Left lung (tissue), 10 donors: ENCODE results near the gene COL25A1. TPM values are rescaled to one million over a fixed set of nuclear protein-coding genes. Genes with fewer than 3 reads are reported as not detected.

Experiments
- ATAC-seq: fragments of 200-7000 bp; cut with Tn5 transposase; one replicate; pipeline ENCODE4 v1.9.1; 2020; ENCODE audit warnings: moderate library complexity
- DNase-seq, 4 donors: peaks; one replicate each; pipeline ENCODE4 v3.0.0-alpha.2; 2013 to 2020
- H3K27ac ChIP-seq, 2 donors: fragments of 200-600 bp; sonication (generic) in 1 of 2; one replicate each; pipeline versions ENCODE4 v1.5.0 to v1.8.0; 2020 to 2021
- H3K27me3 ChIP-seq, 2 donors: fragments of 200-600 bp; sonication (generic) in 1 of 2; one replicate each; pipeline versions ENCODE4 v1.5.0 to v1.8.0; 2020 to 2021
- H3K36me3 ChIP-seq, 2 donors: fragments of 200-600 bp; sonication (generic) in 1 of 2; one replicate each; pipeline versions ENCODE4 v1.5.0 to v1.8.0; 2020 to 2021
- H3K4me1 ChIP-seq, 2 donors: fragments of 200-600 bp; one replicate each; pipeline ENCODE4 v1.8.0; 2021
- H3K4me3 ChIP-seq, 2 donors: fragments of 200-600 bp; sonication (generic) in 1 of 2; one replicate each; pipeline versions ENCODE4 v1.5.0 to v1.8.0; 2020 to 2021; ENCODE audit warnings: mild to moderate bottlenecking in 1 of 2
- H3K9me3 ChIP-seq, 2 donors: fragments of 200-600 bp; sonication (generic) in 1 of 2; one replicate each; pipeline versions ENCODE4 v1.5.0 to v1.8.0; 2020 to 2021
- CTCF ChIP-seq, 2 donors: fragments of 200-600 bp; sonication (generic) in 1 of 2; IDR thresholded peaks; one replicate each; pipeline versions ENCODE4 v1.5.0 to v1.8.0; 2021; ENCODE audit warnings: antibody characterized with exemption in 2 of 2
- intact Hi-C, 2 donors: fragments of 100-400 bp; cut with DNase I; formaldehyde crosslinking; loops; one replicate each; pipeline versions ENCODE4 v1.11.2 to v1.14.2; 2022
- polyA plus RNA-seq, 6 donors: library from polyadenylated mRNA; unstranded; fragments of 120-200 nt; gene quantifications; one replicate each; pipeline ENCODE4 v1.2.1, GENCODE V29; 2013; ENCODE audit not compliant: insufficient read length in 6 of 6
- total RNA-seq, 2 donors: library from RNA; stranded (reverse); fragmentation: NEBNext Ultra II Directional; extraction: Animal tissue kit (Norgen Biotek cat#: 25700); gene quantifications; one replicate each; pipeline ENCODE4 v1.2.1, GENCODE V29; 2021
- donor health status: DM: no; HTN: yes; CAD: no.
- donor health status: DM: no; HTN: no; CAD: no.

Gene COL25A1
- total and polyA plus RNA-seq, 8 donors = 0.13 to 1.8 (median 1.4) TPM

GRCh38 chr4:108861334-108861733 lies 441.1 kb downstream of the COL25A1 start:
- Histone ChIP-seq H3K4me3 (no peak overlapping the region), H3K27me3 (no peaks in the 10 kb centered on the region), H3K9me3 (no peaks in the 10 kb centered on the region), H3K36me3 (no peaks in the 10 kb centered on the region), H3K27ac (no peak overlapping the region), H3K4me1 (no peaks in the 10 kb centered on the region)
- no peak for TF ChIP-seq CTCF (IDR thresholded peaks at IDR 0.05)
- ATAC-seq (no peak), DNase-seq (peak in 1 of 4 donors; percentile 13)
- intact Hi-C loops = no loop called here

- no peak for ATAC-seq
- TF ChIP-seq CTCF (IDR thresholded peaks at IDR 0.05) = no peak
- intact Hi-C loops = no loop called here
Observed at GRCh38 chr4:108854786-108855185, 447.7 kb downstream of the COL25A1 start.

GRCh38 chr4:108852691-108853090 lies 449.8 kb downstream of the COL25A1 start:
- Histone ChIP-seq H3K9me3 (no peaks in the 10 kb centered on the region), H3K4me3 (no peak overlapping the region), H3K36me3 (no peaks in the 10 kb centered on the region), H3K27me3 (no peaks in the 10 kb centered on the region), H3K27ac (no peak overlapping the region), H3K4me1 (no peaks in the 10 kb centered on the region)
- ATAC-seq (no peak), DNase-seq (no peak)
- TF ChIP-seq CTCF (IDR thresholded peaks at IDR 0.05) = no peak
- intact Hi-C loops = no loop called here

More at GRCh38 chr4:108854786-108855185, 447.7 kb downstream of the COL25A1 start:
- Histone ChIP-seq H3K9me3 (no peaks in the 10 kb centered on the region), H3K4me3 (no peak overlapping the region), H3K4me1 (no peaks in the 10 kb centered on the region), H3K36me3 (no peaks in the 10 kb centered on the region), H3K27me3 (no peaks in the 10 kb centered on the region), H3K27ac (no peak overlapping the region)
- no peak for DNase-seq

- Histone ChIP-seq H3K27ac (no peak overlapping the region), H3K36me3 (no peaks in the 10 kb centered on the region), H3K4me1 (no peaks in the 10 kb centered on the region), H3K9me3 (no peaks in the 10 kb centered on the region), H3K27me3 (no peaks in the 10 kb centered on the region), H3K4me3 (no peak overlapping the region)
- TF ChIP-seq CTCF (IDR thresholded peaks at IDR 0.05) = no peak
- intact Hi-C loops = no loop called here
- no peak for ATAC-seq
- DNase-seq = no peak
Observed at GRCh38 chr4:108851366-108851765, 451.1 kb downstream of the COL25A1 start.

GRCh38 chr4:108850219-108850649 lies 452.2 kb downstream of the COL25A1 start:
- Histone ChIP-seq H3K4me3 (no peak overlapping the region), H3K27ac (no peak overlapping the region), H3K36me3 (no peaks in the 10 kb centered on the region), H3K9me3 (no peaks in the 10 kb centered on the region), H3K4me1 (no peaks in the 10 kb centered on the region), H3K27me3 (no peaks in the 10 kb centered on the region)
- TF ChIP-seq CTCF (IDR thresholded peaks at IDR 0.05) = no peak
- DNase-seq (no peak), ATAC-seq (no peak)
- intact Hi-C loops = no loop called here
